Measurements from ENCODE around the gene ASPRV1. TPM values are rescaled to one million over a fixed set of nuclear protein-coding genes. Genes with fewer than 3 reads are reported as not detected.

ASPRV1 gene
- total and polyA plus RNA-seq, 2 experiments from 2014 or later: 0.73 TPM; not detected in 1

DNA sequence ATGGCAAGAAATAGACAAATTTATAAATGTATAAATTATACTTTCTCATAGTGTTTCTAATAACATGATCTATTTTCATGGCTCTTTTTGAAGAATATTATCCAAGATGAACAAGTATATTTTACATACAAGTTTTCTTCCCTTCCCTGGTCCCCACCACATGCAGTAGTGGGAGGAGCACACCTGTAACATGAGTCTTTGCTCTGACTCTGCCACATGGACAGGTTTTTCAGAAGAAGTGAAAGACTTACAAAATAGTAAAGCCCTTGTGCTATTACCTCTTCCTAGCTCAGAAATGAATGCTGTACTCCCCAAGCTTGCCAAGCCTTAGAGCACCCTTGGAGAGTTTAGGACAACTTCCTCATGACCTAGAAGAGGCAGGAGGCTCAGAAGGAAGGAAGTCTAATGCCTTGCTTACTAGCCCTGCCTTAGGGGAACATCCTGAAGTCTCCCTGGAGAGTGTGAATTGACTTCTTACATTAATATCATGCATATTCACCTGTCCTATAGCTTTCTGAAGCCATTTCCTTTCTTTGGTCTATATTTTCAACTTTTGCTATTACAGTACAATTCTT, 28.1 kb downstream of the ASPRV1 start:
- peak overlapping the region; percentile 89 for H3K27ac ChIP-seq
- no peaks in the 10 kb centered on the region for H3K9me2 ChIP-seq (replicated peaks; ENCODE audit: insufficient read depth)
- H3K4me1 ChIP-seq (ENCODE audit: insufficient read depth): peaks cover 14% of the 10 kb centered on the region
- no peaks in the 10 kb centered on the region for H3K9me3 ChIP-seq (ENCODE audit: low read depth)
- no peak for TF ChIP-seq CTCF (IDR thresholded peaks at IDR 0.05; ENCODE audit: poor library complexity)
- TF ChIP-seq EZH2phosphoT487 (IDR thresholded peaks at IDR 0.05; ENCODE audit: low read depth, severe bottlenecking, unreplicated experiment): no peak
- TF ChIP-seq EZH2 (IDR thresholded peaks at IDR 0.05; ENCODE audit: borderline replicate concordance): no peak
- H3K4me2 ChIP-seq: peak overlapping the region; percentile 72
- no peak overlapping the region for H3K4me3 ChIP-seq
- no peaks in the 10 kb centered on the region for H4K20me1 ChIP-seq (ENCODE audit: insufficient read depth, poor library complexity, severe bottlenecking)
- H3K27me3 ChIP-seq: no peaks in the 10 kb centered on the region
- no peaks in the 10 kb centered on the region for H3K36me3 ChIP-seq (replicated peaks; ENCODE audit: insufficient read depth, low read depth)
- no peak for DNase-seq (ENCODE audit: low spot score)
- H2AFZ ChIP-seq: no peak overlapping the region
- H3K79me2 ChIP-seq: peaks cover 14% of the 10 kb centered on the region

DNA sequence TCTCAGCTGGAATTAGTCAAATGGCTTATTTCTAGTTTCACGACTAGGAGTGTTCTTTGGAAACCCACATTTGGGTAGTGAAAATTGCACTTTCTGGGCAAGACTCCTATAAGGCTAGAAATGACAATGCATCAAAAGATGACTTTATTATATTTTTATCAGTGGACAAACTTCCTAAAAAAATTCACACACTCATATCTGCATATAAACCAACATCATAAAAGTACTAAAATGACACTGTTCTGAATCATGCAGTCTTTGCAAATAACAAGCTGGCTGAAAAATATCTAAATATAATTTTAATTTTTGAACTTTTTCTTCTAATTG, 28.9 kb downstream of the ASPRV1 start:
- no peaks in the 10 kb centered on the region for H4K20me1 ChIP-seq (ENCODE audit: insufficient read depth, poor library complexity, severe bottlenecking)
- no peak overlapping the region for H3K4me3 ChIP-seq
- no peaks in the 10 kb centered on the region for H3K9me2 ChIP-seq (replicated peaks; ENCODE audit: insufficient read depth)
- no peaks in the 10 kb centered on the region for H3K36me3 ChIP-seq (replicated peaks; ENCODE audit: insufficient read depth, low read depth)
- peak overlapping the region; percentile 89 for H3K27ac ChIP-seq
- peaks cover 14% of the 10 kb centered on the region for H3K79me2 ChIP-seq
- WGBS (ENCODE audit: low lambda C conversion rate, missing lambda C conversion rate): 94% methylated on average over 1 of the region's 1 CpG
- H3K27me3 ChIP-seq: no peaks in the 10 kb centered on the region
- peaks cover 14% of the 10 kb centered on the region for H3K4me1 ChIP-seq (ENCODE audit: insufficient read depth)
- DNase-seq (ENCODE audit: low spot score): no peak
- H3K9me3 ChIP-seq (ENCODE audit: low read depth): no peaks in the 10 kb centered on the region
- no peak overlapping the region for H2AFZ ChIP-seq
- no peak overlapping the region for H3K4me2 ChIP-seq
- TF ChIP-seq EZH2 (IDR thresholded peaks at IDR 0.05; ENCODE audit: borderline replicate concordance) (no peak), EZH2phosphoT487 (IDR thresholded peaks at IDR 0.05; ENCODE audit: low read depth, severe bottlenecking, unreplicated experiment) (no peak), CTCF (IDR thresholded peaks at IDR 0.05; ENCODE audit: poor library complexity) (no peak)

- DNase-seq (ENCODE audit: low spot score): no peak
- peaks cover 17% of the 10 kb centered on the region for H3K79me2 ChIP-seq
- WGBS (ENCODE audit: low lambda C conversion rate, missing lambda C conversion rate): 94% methylated on average over 7 of the region's 7 CpGs
- H3K4me1 ChIP-seq (ENCODE audit: insufficient read depth): peaks cover 14% of the 10 kb centered on the region
- H4K20me1 ChIP-seq (ENCODE audit: insufficient read depth, poor library complexity, severe bottlenecking): no peaks in the 10 kb centered on the region
- no peaks in the 10 kb centered on the region for H3K9me2 ChIP-seq (replicated peaks; ENCODE audit: insufficient read depth)
- no peak overlapping the region for H2AFZ ChIP-seq
- H3K27me3 ChIP-seq: no peaks in the 10 kb centered on the region
- TF ChIP-seq EZH2 (IDR thresholded peaks at IDR 0.05; ENCODE audit: borderline replicate concordance) (no peak), CTCF (IDR thresholded peaks at IDR 0.05; ENCODE audit: poor library complexity) (no peak), EZH2phosphoT487 (IDR thresholded peaks at IDR 0.05; ENCODE audit: low read depth, severe bottlenecking, unreplicated experiment) (no peak)
- no peaks in the 10 kb centered on the region for H3K36me3 ChIP-seq (replicated peaks; ENCODE audit: insufficient read depth, low read depth)
- peak overlapping the region; percentile 89 for H3K27ac ChIP-seq
- H3K9me3 ChIP-seq (ENCODE audit: low read depth): no peaks in the 10 kb centered on the region
- H3K4me2 ChIP-seq: no peak overlapping the region
- no peak overlapping the region for H3K4me3 ChIP-seq
These were observed 29.4 kb downstream of the ASPRV1 start for GRCh38 chr2:69931832-69932595.
